HEK293 (cell line): ENCODE measurements around the gene MYOM1.

ENCODE experiments used
- CTCF ChIA-PET: fragments of 350-600 bp; formaldehyde crosslinking; extraction: SDS; loops from one replicate; lab custom pipeline; 2021; ENCODE audit warnings: antibody characterized with exemption; lab: Yijun Ruan, JAX
- POLR2A ChIA-PET: fragments of 300-600 bp; formaldehyde crosslinking; extraction: SDS; loops from one replicate; lab custom pipeline; 2020; ENCODE audit warnings: antibody characterized with exemption, inconsistent platforms; lab: Yijun Ruan, JAX
- H3K27ac ChIP-seq: fragments of 200-500 bp; sonication (Bioruptor generic); 2 replicates; pipeline ENCODE4 v1.5.1; 2014; ENCODE audit warnings: low read depth, low read length, control low read depth, inconsistent platforms; ENCODE audit errors: extremely low read depth
- H3K36me3 ChIP-seq, 2 experiments: fragments of 200-500 bp in 1 of 2; sonication (Bioruptor generic) in 1 of 2; 1 replicate in 1 of 2; 2 replicates in 1 of 2; pipeline ENCODE4 v1.5.1; 2014 to 2017; ENCODE audit warnings: inconsistent platforms in 2 of 2, low read length in 2 of 2; ENCODE audit not compliant: control insufficient read depth in 2 of 2, insufficient read depth in 1 of 2
- H3K4me1 ChIP-seq: fragments of 200-500 bp; sonication (Bioruptor generic); 2 replicates; pipeline ENCODE4 v1.5.1; 2014; ENCODE audit warnings: mild to moderate bottlenecking, low read length, inconsistent platforms; ENCODE audit not compliant: control insufficient read depth, insufficient read depth
- H3K4me3 ChIP-seq: 2 replicates; pipeline ENCODE4 v1.5.1; 2011; ENCODE audit warnings: low read depth, mild to moderate bottlenecking, control low read depth, low read length, moderate library complexity
- H3K9me3 ChIP-seq: fragments of 200-500 bp; sonication (Bioruptor generic); 2 replicates; pipeline ENCODE4 v1.5.1; 2014; ENCODE audit warnings: low read depth, low read length, inconsistent platforms; ENCODE audit not compliant: control insufficient read depth, insufficient read depth
- BCL11A ChIP-seq: fragments of 450-650 bp; formaldehyde crosslinking; IDR thresholded peaks from 2 replicates; pipeline ENCODE4 v1.5.1; 2016; ENCODE audit warnings: low read depth, missing biosample characterization, missing genetic modification characterization
- GFI1B ChIP-seq: fragments of 450-650 bp; formaldehyde crosslinking; IDR thresholded peaks from 2 replicates; pipeline ENCODE4 v1.5.1; 2016; ENCODE audit warnings: missing biosample characterization, missing genetic modification characterization
- HOXD13 ChIP-seq: sonication (generic); formaldehyde crosslinking; IDR thresholded peaks from 2 replicates; pipeline ENCODE4 v1.8.0; 2022; ENCODE audit warnings: missing genetic modification reagents, borderline replicate concordance
- KLF8 ChIP-seq: fragments of 450-650 bp; formaldehyde crosslinking; IDR thresholded peaks from 2 replicates; pipeline ENCODE4 v1.5.1; 2016; ENCODE audit warnings: missing biosample characterization, missing genetic modification characterization
- MYNN ChIP-seq: fragments of 450-650 bp; formaldehyde crosslinking; IDR thresholded peaks from 2 replicates; pipeline ENCODE4 v1.5.1; 2016; ENCODE audit warnings: missing biosample characterization, missing genetic modification characterization, borderline replicate concordance
- ZBTB20 ChIP-seq: fragments of 450-650 bp; formaldehyde crosslinking; IDR thresholded peaks from 2 replicates; pipeline ENCODE4 v1.5.1; 2016; ENCODE audit warnings: missing biosample characterization, missing genetic modification characterization
- ZEB2 ChIP-seq: fragments of 450-650 bp; formaldehyde crosslinking; IDR thresholded peaks from 2 replicates; pipeline ENCODE4 v1.5.1; 2016; ENCODE audit warnings: missing biosample characterization, missing genetic modification characterization
- ZFHX2 ChIP-seq: fragments of 450-650 bp; formaldehyde crosslinking; conservative IDR thresholded peaks from 2 replicates; pipeline ENCODE4 v1.5.1; 2016; ENCODE audit warnings: missing biosample characterization, missing genetic modification characterization
- ZNF10 ChIP-seq: fragments of 450-650 bp; formaldehyde crosslinking; IDR thresholded peaks from 2 replicates; pipeline ENCODE4 v1.5.1; 2017; ENCODE audit warnings: missing biosample characterization, missing genetic modification characterization
- ZNF112 ChIP-seq: fragments of 450-650 bp; formaldehyde crosslinking; IDR thresholded peaks from 2 replicates; pipeline ENCODE4 v1.5.0; 2017; ENCODE audit warnings: missing biosample characterization, missing genetic modification characterization
- ZNF266 ChIP-seq: fragments of 450-650 bp; formaldehyde crosslinking; IDR thresholded peaks from 2 replicates; pipeline ENCODE4 v1.5.1; 2016; ENCODE audit warnings: missing biosample characterization, missing genetic modification characterization, low read depth
- ZNF366 ChIP-seq: fragments of 450-650 bp; formaldehyde crosslinking; conservative IDR thresholded peaks from 2 replicates; pipeline ENCODE4 v1.5.1; 2016; ENCODE audit warnings: missing biosample characterization, missing genetic modification characterization
- ZNF585B ChIP-seq: fragments of 450-650 bp; formaldehyde crosslinking; IDR thresholded peaks from 2 replicates; pipeline ENCODE4 v1.5.1; 2016; ENCODE audit warnings: missing biosample characterization, missing genetic modification characterization
- ZNF843 ChIP-seq: fragments of 450-650 bp; formaldehyde crosslinking; IDR thresholded peaks from 2 replicates; pipeline ENCODE4 v1.5.1; 2016; ENCODE audit warnings: missing biosample characterization, missing genetic modification characterization
- ZXDB ChIP-seq: fragments of 450-650 bp; formaldehyde crosslinking; IDR thresholded peaks from 2 replicates; pipeline ENCODE4 v1.5.1; 2016; ENCODE audit warnings: missing biosample characterization, missing genetic modification characterization
- TF ChIP-seq, protein P1 (sequence below): fragments of 450-650 bp; formaldehyde crosslinking; IDR thresholded peaks from 2 replicates; pipeline ENCODE4 v1.5.1; 2016; ENCODE audit warnings: missing biosample characterization, missing genetic modification characterization
- TF ChIP-seq, protein P2 (sequence below): fragments of 450-650 bp; IDR thresholded peaks from 2 replicates; pipeline ENCODE4 v1.5.1; 2018; ENCODE audit warnings: missing biosample characterization, missing genetic modification characterization
- TF ChIP-seq, protein P3 (sequence below): fragments of 450-650 bp; formaldehyde crosslinking; IDR thresholded peaks from 2 replicates; pipeline ENCODE4 v1.5.1; 2016; ENCODE audit warnings: missing biosample characterization, missing genetic modification characterization, borderline replicate concordance
- TF ChIP-seq, protein P4 (sequence below): fragments of 450-650 bp; formaldehyde crosslinking; IDR thresholded peaks from 2 replicates; pipeline ENCODE4 v1.5.1; 2016; ENCODE audit warnings: missing biosample characterization, missing genetic modification characterization
- TF ChIP-seq, protein P5 (sequence below): fragments of 450-650 bp; formaldehyde crosslinking; IDR thresholded peaks from 2 replicates; pipeline ENCODE4; 2016; ENCODE audit warnings: missing biosample characterization, missing genetic modification characterization
- TF ChIP-seq, protein P6 (sequence below): sonication (generic); formaldehyde crosslinking; IDR thresholded peaks from 2 replicates; pipeline ENCODE4 v1.8.1; 2022; ENCODE audit warnings: mild to moderate bottlenecking, moderate library complexity, missing genetic modification reagents
- TF ChIP-seq, protein P7 (sequence below): fragments of 450-650 bp; formaldehyde crosslinking; IDR thresholded peaks from 2 replicates; pipeline ENCODE4 v1.5.1; 2016; ENCODE audit warnings: missing biosample characterization, missing genetic modification characterization

Gene MYOM1

DNA sequence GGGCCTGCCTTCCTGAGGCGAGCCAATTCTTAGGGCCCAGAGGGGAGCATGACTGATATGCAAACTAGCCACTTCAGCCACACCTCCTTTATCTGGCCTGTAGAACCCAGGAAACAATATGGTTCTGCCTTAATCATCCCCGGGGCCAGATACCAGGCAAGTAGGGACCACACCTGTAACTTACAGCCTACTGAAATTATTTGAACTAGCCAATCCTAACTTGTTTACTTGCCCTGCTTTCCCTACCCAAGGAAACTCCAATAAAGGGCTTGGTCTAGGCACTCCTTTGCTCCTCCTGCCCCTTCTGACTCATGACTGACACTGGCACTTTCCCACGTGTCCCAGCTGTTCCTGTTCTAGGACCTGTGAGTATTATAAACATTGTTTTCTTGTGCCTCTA, 57.6 kb downstream of the MYOM1 start:
- TF ChIP-seq ZNF266 (tag by site-specific recombination) (peak; percentile 49; the same call in 1 of the 2 replicates), ZXDB (no peak)
- ChIA-PET CTCF (interaction anchor here (0.9 to 2.6 kb wide), 3 partner anchors 10 to 230 kb away, joined by 3 to 10 read pairs (median 3); no protein-coding TSS in a partner anchor), POLR2A (no interaction called here)
- Histone ChIP-seq H3K9me3 (no peaks in the 10 kb centered on the region), H3K36me3 (no peaks in the 10 kb centered on the region), H3K27ac (no peak overlapping the region), H3K4me3 (no peak overlapping the region), H3K4me1 (no peaks in the 10 kb centered on the region)

DNA sequence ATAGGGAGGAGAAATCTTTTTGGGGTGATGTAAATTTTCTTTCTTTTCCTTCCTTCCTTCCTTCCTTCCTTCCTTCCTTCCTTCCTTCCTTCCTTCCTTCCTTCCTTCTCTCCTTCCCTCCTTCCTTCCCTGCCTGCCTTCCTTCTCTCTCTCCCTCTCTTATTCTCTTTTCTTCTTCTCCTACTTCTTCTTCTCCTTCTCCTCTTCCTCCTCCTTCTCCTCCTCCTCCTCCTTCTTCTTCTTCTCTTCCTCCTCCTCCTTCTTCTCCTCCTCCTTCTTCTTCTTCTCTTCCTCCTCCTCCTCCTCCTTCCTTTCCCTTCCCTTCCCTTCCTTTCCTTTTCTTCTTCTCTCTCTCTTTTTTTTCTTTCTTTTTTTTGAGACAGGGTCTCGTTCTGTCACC, 59.9 kb downstream of the MYOM1 start:
- TF ChIP-seq, protein P1, sequence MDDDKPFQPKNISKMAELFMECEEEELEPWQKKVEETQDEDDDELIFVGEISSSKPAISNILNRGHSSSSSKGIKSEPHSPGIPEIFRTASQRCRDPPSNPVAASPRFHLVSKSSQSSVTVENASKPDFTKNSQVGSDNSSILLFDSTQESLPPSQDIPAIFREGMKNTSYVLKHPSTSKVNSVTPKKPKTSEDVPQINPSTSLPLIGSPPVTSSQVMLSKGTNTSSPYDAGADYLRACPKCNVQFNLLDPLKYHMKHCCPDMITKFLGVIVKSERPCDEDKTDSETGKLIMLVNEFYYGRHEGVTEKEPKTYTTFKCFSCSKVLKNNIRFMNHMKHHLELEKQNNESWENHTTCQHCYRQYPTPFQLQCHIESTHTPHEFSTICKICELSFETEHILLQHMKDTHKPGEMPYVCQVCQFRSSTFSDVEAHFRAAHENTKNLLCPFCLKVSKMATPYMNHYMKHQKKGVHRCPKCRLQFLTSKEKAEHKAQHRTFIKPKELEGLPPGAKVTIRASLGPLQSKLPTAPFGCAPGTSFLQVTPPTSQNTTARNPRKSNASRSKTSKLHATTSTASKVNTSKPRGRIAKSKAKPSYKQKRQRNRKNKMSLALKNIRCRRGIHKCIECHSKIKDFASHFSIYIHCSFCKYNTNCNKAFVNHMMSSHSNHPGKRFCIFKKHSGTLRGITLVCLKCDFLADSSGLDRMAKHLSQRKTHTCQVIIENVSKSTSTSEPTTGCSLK (tag by site-specific recombination): no peak
- TF ChIP-seq ZBTB20 (tag by site-specific recombination) (no peak), ZEB2 (tag by site-specific recombination) (no peak), ZNF366 (peak; percentile 85), BCL11A (no peak), ZNF843 (no peak), HOXD13 (CRISPR knock-in tag) (no peak)
- TF ChIP-seq, protein P2, sequence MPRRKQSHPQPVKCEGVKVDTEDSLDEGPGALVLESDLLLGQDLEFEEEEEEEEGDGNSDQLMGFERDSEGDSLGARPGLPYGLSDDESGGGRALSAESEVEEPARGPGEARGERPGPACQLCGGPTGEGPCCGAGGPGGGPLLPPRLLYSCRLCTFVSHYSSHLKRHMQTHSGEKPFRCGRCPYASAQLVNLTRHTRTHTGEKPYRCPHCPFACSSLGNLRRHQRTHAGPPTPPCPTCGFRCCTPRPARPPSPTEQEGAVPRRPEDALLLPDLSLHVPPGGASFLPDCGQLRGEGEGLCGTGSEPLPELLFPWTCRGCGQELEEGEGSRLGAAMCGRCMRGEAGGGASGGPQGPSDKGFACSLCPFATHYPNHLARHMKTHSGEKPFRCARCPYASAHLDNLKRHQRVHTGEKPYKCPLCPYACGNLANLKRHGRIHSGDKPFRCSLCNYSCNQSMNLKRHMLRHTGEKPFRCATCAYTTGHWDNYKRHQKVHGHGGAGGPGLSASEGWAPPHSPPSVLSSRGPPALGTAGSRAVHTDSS (tag by site-specific recombination): peak; percentile 50; the same call in 1 of the 2 replicates
- TF ChIP-seq, protein P3, sequence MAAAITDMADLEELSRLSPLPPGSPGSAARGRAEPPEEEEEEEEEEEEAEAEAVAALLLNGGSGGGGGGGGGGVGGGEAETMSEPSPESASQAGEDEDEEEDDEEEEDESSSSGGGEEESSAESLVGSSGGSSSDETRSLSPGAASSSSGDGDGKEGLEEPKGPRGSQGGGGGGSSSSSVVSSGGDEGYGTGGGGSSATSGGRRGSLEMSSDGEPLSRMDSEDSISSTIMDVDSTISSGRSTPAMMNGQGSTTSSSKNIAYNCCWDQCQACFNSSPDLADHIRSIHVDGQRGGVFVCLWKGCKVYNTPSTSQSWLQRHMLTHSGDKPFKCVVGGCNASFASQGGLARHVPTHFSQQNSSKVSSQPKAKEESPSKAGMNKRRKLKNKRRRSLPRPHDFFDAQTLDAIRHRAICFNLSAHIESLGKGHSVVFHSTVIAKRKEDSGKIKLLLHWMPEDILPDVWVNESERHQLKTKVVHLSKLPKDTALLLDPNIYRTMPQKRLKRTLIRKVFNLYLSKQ (tag by site-specific recombination): no peak
- Histone ChIP-seq H3K9me3 (no peaks in the 10 kb centered on the region), H3K36me3 (no peaks in the 10 kb centered on the region), H3K4me1 (0 out of 2 replicates have a peak, but pooled peaks cover 6% of the 10 kb centered on the region), H3K4me3 (no peak overlapping the region), H3K27ac (no peak overlapping the region)
- POLR2A ChIA-PET: no interaction called here
- CTCF ChIA-PET: interaction anchor here (2.6 kb wide), 1 partner anchor 8 kb away, joined by 10 read pairs; no protein-coding TSS in a partner anchor

DNA sequence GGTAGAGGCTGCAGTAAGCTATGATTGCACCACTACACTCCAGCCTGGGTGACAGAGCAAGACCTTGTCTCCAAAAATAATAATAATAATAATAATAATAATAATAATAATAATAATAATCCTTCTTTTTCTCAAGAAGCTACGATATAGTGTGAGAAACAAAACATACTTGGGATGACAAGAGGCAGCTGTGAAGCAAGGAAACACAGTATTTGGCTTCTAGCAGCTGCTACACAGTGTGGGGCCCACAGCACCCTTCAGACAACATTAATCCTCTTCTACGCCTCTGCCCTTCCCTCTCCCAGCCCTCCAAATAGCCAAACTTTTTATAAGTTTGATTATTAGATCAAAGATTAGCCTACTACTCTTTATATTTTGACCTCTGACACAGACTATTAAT, 62.2 kb downstream of the MYOM1 start:
- Histone ChIP-seq H3K4me1 (0 out of 2 replicates have a peak, but pooled peaks cover 6% of the 10 kb centered on the region), H3K9me3 (no peaks in the 10 kb centered on the region), H3K4me3 (no peak overlapping the region), H3K36me3 (no peaks in the 10 kb centered on the region), H3K27ac (no peak overlapping the region)
- ChIA-PET POLR2A (no interaction called here), CTCF (interaction anchor here (0.6 to 1.1 kb wide), 4 partner anchors 28 to 614 kb away, joined by 3 to 4 read pairs (median 4); no protein-coding TSS in a partner anchor)
- TF ChIP-seq, protein P4, sequence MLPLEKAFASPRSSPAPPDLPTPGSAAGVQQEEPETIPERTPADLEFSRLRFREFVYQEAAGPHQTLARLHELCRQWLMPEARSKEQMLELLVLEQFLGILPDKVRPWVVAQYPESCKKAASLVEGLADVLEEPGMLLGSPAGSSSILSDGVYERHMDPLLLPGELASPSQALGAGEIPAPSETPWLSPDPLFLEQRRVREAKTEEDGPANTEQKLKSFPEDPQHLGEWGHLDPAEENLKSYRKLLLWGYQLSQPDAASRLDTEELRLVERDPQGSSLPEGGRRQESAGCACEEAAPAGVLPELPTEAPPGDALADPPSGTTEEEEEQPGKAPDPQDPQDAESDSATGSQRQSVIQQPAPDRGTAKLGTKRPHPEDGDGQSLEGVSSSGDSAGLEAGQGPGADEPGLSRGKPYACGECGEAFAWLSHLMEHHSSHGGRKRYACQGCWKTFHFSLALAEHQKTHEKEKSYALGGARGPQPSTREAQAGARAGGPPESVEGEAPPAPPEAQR: no peak
- TF ChIP-seq ZNF585B (tag by site-specific recombination) (no peak), GFI1B (tag by site-specific recombination) (no peak), ZNF10 (tag by site-specific recombination) (no peak), MYNN (no peak), ZNF112 (tag by site-specific recombination) (no peak), ZFHX2 (tag by site-specific recombination) (no peak), KLF8 (tag by site-specific recombination) (no peak)
- TF ChIP-seq, protein P5, sequence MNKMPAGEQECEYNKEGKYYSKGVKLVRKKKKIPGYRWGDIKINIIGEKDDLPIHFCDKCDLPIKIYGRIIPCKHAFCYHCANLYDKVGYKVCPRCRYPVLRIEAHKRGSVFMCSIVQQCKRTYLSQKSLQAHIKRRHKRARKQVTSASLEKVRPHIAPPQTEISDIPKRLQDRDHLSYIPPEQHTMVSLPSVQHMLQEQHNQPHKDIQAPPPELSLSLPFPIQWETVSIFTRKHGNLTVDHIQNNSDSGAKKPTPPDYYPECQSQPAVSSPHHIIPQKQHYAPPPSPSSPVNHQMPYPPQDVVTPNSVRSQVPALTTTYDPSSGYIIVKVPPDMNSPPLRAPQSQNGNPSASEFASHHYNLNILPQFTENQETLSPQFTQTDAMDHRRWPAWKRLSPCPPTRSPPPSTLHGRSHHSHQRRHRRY (tag by site-specific recombination): no peak
- TF ChIP-seq, protein P6, sequence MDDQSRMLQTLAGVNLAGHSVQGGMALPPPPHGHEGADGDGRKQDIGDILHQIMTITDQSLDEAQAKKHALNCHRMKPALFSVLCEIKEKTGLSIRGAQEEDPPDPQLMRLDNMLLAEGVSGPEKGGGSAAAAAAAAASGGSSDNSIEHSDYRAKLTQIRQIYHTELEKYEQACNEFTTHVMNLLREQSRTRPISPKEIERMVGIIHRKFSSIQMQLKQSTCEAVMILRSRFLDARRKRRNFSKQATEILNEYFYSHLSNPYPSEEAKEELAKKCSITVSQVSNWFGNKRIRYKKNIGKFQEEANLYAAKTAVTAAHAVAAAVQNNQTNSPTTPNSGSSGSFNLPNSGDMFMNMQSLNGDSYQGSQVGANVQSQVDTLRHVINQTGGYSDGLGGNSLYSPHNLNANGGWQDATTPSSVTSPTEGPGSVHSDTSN: no peak
- TF ChIP-seq, protein P7, sequence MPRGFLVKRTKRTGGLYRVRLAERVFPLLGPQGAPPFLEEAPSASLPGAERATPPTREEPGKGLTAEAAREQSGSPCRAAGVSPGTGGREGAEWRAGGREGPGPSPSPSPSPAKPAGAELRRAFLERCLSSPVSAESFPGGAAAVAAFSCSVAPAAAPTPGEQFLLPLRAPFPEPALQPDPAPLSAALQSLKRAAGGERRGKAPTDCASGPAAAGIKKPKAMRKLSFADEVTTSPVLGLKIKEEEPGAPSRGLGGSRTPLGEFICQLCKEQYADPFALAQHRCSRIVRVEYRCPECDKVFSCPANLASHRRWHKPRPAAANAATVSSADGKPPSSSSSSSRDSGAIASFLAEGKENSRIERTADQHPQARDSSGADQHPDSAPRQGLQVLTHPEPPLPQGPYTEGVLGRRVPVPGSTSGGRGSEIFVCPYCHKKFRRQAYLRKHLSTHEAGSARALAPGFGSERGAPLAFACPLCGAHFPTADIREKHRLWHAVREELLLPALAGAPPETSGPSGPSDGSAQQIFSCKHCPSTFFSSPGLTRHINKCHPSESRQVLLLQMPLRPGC: no peak
